PC-9 (cell line): ENCODE measurements around the gene GHR. TPM values are rescaled to one million over a fixed set of nuclear protein-coding genes. Genes with fewer than 3 reads are reported as not detected.
A peak's percentile ranks its signal among the peaks of the same experiment; 100 is the strongest.

Experiments
- BruUV-seq: library from RNA; stranded (reverse); fragments of 400-500 nt; replicated peaks from 2 replicates; lab custom pipeline; 2021; lab: Mats Ljungman, UMichigan
- CTCF ChIA-PET: fragments of 300-600 bp; sonication (Branson Sonifier 250); formaldehyde crosslinking; loops from one replicate; lab custom pipeline; 2022; ENCODE audit warnings: antibody characterized with exemption; lab: Charles Lee
- POLR2A ChIA-PET: fragments of 300-600 bp; sonication (Branson Sonifier 250); formaldehyde crosslinking; loops from one replicate; lab custom pipeline; 2022; ENCODE audit warnings: antibody characterized with exemption; ENCODE audit not compliant: unreplicated experiment; lab: Charles Lee
- DNase-seq, 2 experiments: peaks; one replicate each; pipeline versions ENCODE4 v3.0.0 to v3.0.0-alpha.2; 2015 to 2022; ENCODE audit warnings: mixed read lengths in 1 of 2
- H2AFZ ChIP-seq: fragments of 200-600 bp; sonication (generic); 2 replicates; pipeline ENCODE4 v1.8.1; 2017; ENCODE audit warnings: antibody characterized with exemption
- H3F3A ChIP-seq: fragments of 200-600 bp; sonication (generic); 2 replicates; pipeline ENCODE4 v1.8.1; 2017; ENCODE audit warnings: antibody characterized with exemption, mild to moderate bottlenecking, low read depth; ENCODE audit not compliant: insufficient read depth
- H3K27ac ChIP-seq: fragments of 200-600 bp; sonication (generic); 2 replicates; pipeline ENCODE4 v1.6.1; 2016; ENCODE audit warnings: mixed run types
- H3K27me3 ChIP-seq: fragments of 200-600 bp; sonication (generic); 2 replicates; pipeline ENCODE4 v1.6.1; 2016; ENCODE audit warnings: low read depth, mixed run types; ENCODE audit not compliant: insufficient read depth
- H3K36me3 ChIP-seq: fragments of 200-600 bp; sonication (generic); 2 replicates; pipeline ENCODE4 v1.6.1; 2016; ENCODE audit warnings: low read depth, mixed run types
- H3K4me1 ChIP-seq: fragments of 200-600 bp; sonication (generic); replicated peaks from 2 replicates; pipeline ENCODE4 v1.6.1; 2016; ENCODE audit warnings: mixed run types; ENCODE audit not compliant: insufficient read depth
- H3K4me2 ChIP-seq: fragments of 200-600 bp; sonication (generic); 2 replicates; pipeline ENCODE4 v1.6.1; 2017; ENCODE audit warnings: mixed run types
- H3K4me3 ChIP-seq: fragments of 200-600 bp; sonication (generic); 2 replicates; pipeline ENCODE4 v1.6.1; 2016; ENCODE audit warnings: mixed run types
- H3K79me2 ChIP-seq: fragments of 200-600 bp; sonication (generic); 2 replicates; pipeline ENCODE4 v1.6.1; 2017; ENCODE audit warnings: low read depth, mixed run types
- H3K9me2 ChIP-seq: fragments of 200-600 bp; sonication (generic); 2 replicates; pipeline ENCODE4 v1.8.1; 2017; ENCODE audit warnings: mild to moderate bottlenecking; ENCODE audit not compliant: insufficient read depth
- H3K9me3 ChIP-seq: fragments of 200-600 bp; sonication (generic); 2 replicates; pipeline ENCODE4 v1.8.1; 2016; ENCODE audit warnings: low read depth; ENCODE audit not compliant: insufficient read depth
- H4K20me1 ChIP-seq: fragments of 200-600 bp; sonication (generic); 2 replicates; pipeline ENCODE4 v1.8.1; 2017; ENCODE audit not compliant: insufficient read depth
- EZH2 ChIP-seq: fragments of 200-600 bp; sonication (generic); IDR thresholded peaks from 2 replicates; pipeline ENCODE4 v1.8.0; 2017; ENCODE audit warnings: antibody characterized with exemption, low read depth
- intact Hi-C: fragments of 100-400 bp; cut with micrococcal nuclease; formaldehyde crosslinking; loops from one replicate; pipeline ENCODE4 v1.10.0; 2022; ENCODE audit not compliant: unreplicated experiment
- total RNA-seq: library from RNA; stranded (reverse); gene quantifications from 2 replicates; pipeline ENCODE4 v1.2.3, GENCODE V29; 2021
- TF ChIP-seq, protein P1 (sequence below): fragments of 200-600 bp; sonication (generic); conservative IDR thresholded peaks from 2 replicates; pipeline ENCODE4 v1.6.1; 2017; ENCODE audit warnings: mixed run types, antibody characterized with exemption, mild to moderate bottlenecking, moderate library complexity

GHR gene
- total RNA-seq, 1 experiment from 2014 or later: not detected

GRCh38 chr5:42583322-42583721 is 160.1 kb downstream of the GHR start:
- no peaks in the 10 kb centered on the region for H3K9me3 ChIP-seq
- no peaks in the 10 kb centered on the region for H3K79me2 ChIP-seq
- no peaks in the 10 kb centered on the region for H3K9me2 ChIP-seq
- H4K20me1 ChIP-seq: no peaks in the 10 kb centered on the region
- BruUV-seq: no TSS peak
- TF ChIP-seq EZH2: no peak
- TF ChIP-seq, protein P1, sequence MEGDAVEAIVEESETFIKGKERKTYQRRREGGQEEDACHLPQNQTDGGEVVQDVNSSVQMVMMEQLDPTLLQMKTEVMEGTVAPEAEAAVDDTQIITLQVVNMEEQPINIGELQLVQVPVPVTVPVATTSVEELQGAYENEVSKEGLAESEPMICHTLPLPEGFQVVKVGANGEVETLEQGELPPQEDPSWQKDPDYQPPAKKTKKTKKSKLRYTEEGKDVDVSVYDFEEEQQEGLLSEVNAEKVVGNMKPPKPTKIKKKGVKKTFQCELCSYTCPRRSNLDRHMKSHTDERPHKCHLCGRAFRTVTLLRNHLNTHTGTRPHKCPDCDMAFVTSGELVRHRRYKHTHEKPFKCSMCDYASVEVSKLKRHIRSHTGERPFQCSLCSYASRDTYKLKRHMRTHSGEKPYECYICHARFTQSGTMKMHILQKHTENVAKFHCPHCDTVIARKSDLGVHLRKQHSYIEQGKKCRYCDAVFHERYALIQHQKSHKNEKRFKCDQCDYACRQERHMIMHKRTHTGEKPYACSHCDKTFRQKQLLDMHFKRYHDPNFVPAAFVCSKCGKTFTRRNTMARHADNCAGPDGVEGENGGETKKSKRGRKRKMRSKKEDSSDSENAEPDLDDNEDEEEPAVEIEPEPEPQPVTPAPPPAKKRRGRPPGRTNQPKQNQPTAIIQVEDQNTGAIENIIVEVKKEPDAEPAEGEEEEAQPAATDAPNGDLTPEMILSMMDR: peak; percentile 95
- no peak overlapping the region for H2AFZ ChIP-seq
- intact Hi-C loops: loop anchor here (1.0 to 5.0 kb wide), 4 partner anchors 161 to 727 kb away; partner anchors contain the start of gene GHR
- ChIA-PET CTCF (interaction anchor here (0.7 to 1.2 kb wide), 3 partner anchors 303 to 728 kb away, joined by 3 to 4 read pairs (median 3); no protein-coding TSS in a partner anchor), POLR2A (interaction anchor here (0.7 kb wide), 1 partner anchor 75 kb away, joined by 3 read pairs; no protein-coding TSS in a partner anchor)
- H3K27me3 ChIP-seq: peaks cover 27% of the 10 kb centered on the region; the same call in 1 of the 2 replicates
- DNase-seq: peak in 1 of 2 experiments; percentile 47
- no peaks in the 10 kb centered on the region for H3K36me3 ChIP-seq
- no peak overlapping the region for H3K4me3 ChIP-seq
- H3K27ac ChIP-seq: no peak overlapping the region
- H3F3A ChIP-seq: no peaks in the 10 kb centered on the region
- no peak overlapping the region for H3K4me2 ChIP-seq
- no peaks in the 10 kb centered on the region for H3K4me1 ChIP-seq

DNA sequence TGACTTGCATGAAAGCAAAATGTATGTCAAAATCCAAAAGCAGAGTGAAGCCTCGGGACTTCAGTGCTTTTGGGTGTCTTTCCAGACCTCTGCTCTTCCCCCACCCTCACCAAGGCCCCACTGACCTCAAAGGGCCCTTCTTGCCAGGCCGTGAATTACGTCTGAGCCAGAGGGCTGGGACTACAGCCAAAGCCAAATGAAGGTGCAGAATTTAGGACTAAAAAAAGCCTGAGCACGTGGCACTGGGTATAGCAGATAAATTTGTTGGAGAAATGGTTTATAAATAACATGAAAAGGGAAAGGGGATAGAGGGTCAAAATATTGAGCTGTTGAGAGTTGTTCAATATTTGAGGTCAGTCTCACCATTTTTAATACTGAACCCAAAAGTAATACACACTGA is 163.4 kb downstream of the GHR start:
- BruUV-seq: no TSS peak
- DNase-seq: no peak
- H3K4me3 ChIP-seq: no peak overlapping the region
- intact Hi-C loops: no loop called here
- ChIA-PET POLR2A (no interaction called here), CTCF (interaction anchor here (0.6 kb wide), 1 partner anchor 180 kb away, joined by 5 read pairs; no protein-coding TSS in a partner anchor)
- TF ChIP-seq, protein P1: no peak
- TF ChIP-seq EZH2: no peak
- H3K9me3 ChIP-seq: no peaks in the 10 kb centered on the region
- H3K36me3 ChIP-seq: no peaks in the 10 kb centered on the region
- peaks cover 20% of the 10 kb centered on the region; the same call in 1 of the 2 replicates for H3K27me3 ChIP-seq
- H3K9me2 ChIP-seq: no peaks in the 10 kb centered on the region
- no peak overlapping the region for H3K4me2 ChIP-seq
- no peaks in the 10 kb centered on the region for H3K4me1 ChIP-seq
- H3K27ac ChIP-seq: no peak overlapping the region
- H3F3A ChIP-seq: no peaks in the 10 kb centered on the region
- H4K20me1 ChIP-seq: no peaks in the 10 kb centered on the region
- H2AFZ ChIP-seq: no peak overlapping the region
- no peaks in the 10 kb centered on the region for H3K79me2 ChIP-seq

DNA sequence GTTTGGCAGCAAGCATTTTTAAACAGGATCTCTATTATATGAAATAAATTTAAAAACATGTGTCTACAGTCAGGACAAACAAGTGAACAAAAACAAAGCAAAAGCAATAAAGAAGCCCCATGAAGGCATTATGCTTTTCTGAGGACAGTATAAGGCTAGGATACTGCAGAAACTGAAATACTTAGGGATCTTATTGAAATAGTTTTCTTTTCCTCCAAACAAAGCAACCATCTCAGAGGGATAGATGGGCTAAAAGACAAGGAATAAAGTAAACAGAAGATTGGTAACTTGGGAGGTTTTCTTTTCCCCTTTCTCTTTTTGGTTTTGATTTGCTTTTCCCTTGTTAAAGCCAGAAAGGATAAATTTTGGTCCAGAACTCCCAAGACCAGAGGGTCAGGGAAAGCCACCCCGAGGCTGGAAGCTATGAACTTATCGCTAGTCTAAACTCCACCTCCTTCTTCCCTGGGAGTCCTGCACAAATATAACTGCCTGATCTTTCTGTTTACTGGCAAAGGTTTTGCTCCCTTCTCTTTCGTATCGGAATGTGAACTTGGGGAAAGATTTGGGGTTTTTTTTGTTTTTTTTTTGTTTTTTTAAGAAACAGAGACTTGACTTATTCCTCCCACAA is 164.0 kb downstream of the GHR start:
- Histone ChIP-seq H3K27me3 (peaks cover 15% of the 10 kb centered on the region; the same call in 1 of the 2 replicates), H3K79me2 (no peaks in the 10 kb centered on the region), H3K4me3 (no peak overlapping the region), H3K36me3 (no peaks in the 10 kb centered on the region), H3K9me2 (no peaks in the 10 kb centered on the region), H3F3A (no peaks in the 10 kb centered on the region), H2AFZ (no peak overlapping the region), H4K20me1 (no peaks in the 10 kb centered on the region), H3K9me3 (no peaks in the 10 kb centered on the region), H3K4me2 (no peak overlapping the region), H3K27ac (no peak overlapping the region), H3K4me1 (no peaks in the 10 kb centered on the region)
- BruUV-seq: no TSS peak
- ChIA-PET POLR2A (interaction anchor here (0.6 kb wide), 1 partner anchor 125 kb away, joined by 5 read pairs; no protein-coding TSS in a partner anchor), CTCF (interaction anchor here (0.6 kb wide), 1 partner anchor 180 kb away, joined by 5 read pairs; no protein-coding TSS in a partner anchor)
- TF ChIP-seq, protein P1: no peak
- TF ChIP-seq EZH2: no peak
- intact Hi-C loops: no loop called here
- no peak for DNase-seq
